ENCODE measurements around the gene ANKRD30B. TPM values are rescaled to one million over a fixed set of nuclear protein-coding genes. Genes with fewer than 3 reads are reported as not detected.
"Not testable (repeated sequence)": the region's sequence is repeated elsewhere in the genome, so short reads cannot be mapped to it uniquely, and the experiment has no call there.

The ANKRD30B gene
- total RNA-seq, 1 donor from 2014 or later, result not detected

- H3K4me1 ChIP-seq (ENCODE audit: insufficient read depth, low read length), result no peaks in the 10 kb centered on the region
- Mint-ChIP-seq H3K27ac (ENCODE audit: unreplicated experiment) (no peak overlapping the region), H3K4me1 (ENCODE audit: low read depth, unreplicated experiment) (no peaks in the 10 kb centered on the region), H3K36me3 (ENCODE audit: low read depth, unreplicated experiment) (no peaks in the 10 kb centered on the region), H3K27me3 (ENCODE audit: low read depth, unreplicated experiment) (no peaks in the 10 kb centered on the region), H3K9me3 (ENCODE audit: unreplicated experiment) (no peaks in the 10 kb centered on the region), H3K4me3 (ENCODE audit: unreplicated experiment) (no peak overlapping the region)
- H3K9ac ChIP-seq (ENCODE audit: low read length), result no peak overlapping the region
- TF ChIP-seq CTCF (IDR thresholded peaks at IDR 0.05; ENCODE audit: insufficient read depth, low read depth, low read length) (no peak), EZH2 (IDR thresholded peaks at IDR 0.05; ENCODE audit: insufficient read depth, low read length) (no peak)
- no peak overlapping the region for H3K27ac ChIP-seq (ENCODE audit: low read depth, low read length)
- H4K20me1 ChIP-seq (ENCODE audit: insufficient read depth, low read length), result no peaks in the 10 kb centered on the region
- DNase-seq (ENCODE audit: low read depth), result no peak
- H3K36me3 ChIP-seq (ENCODE audit: insufficient read depth, low read length), result no peaks in the 10 kb centered on the region
- no peaks in the 10 kb centered on the region for H3K27me3 ChIP-seq (ENCODE audit: insufficient read depth, low read length)
- no peak overlapping the region for H3K4me2 ChIP-seq (ENCODE audit: low read length)
- no peak overlapping the region for H2AFZ ChIP-seq (ENCODE audit: low read depth, low read length)
- peaks cover 3% of the 10 kb centered on the region for H3K9me3 ChIP-seq (ENCODE audit: insufficient read depth, low read depth, low read length)
- no peaks in the 10 kb centered on the region for H3K79me2 ChIP-seq (ENCODE audit: insufficient read depth, low read length)
- no peak overlapping the region for H3K4me3 ChIP-seq (ENCODE audit: insufficient read depth, low read depth, low read length)
- FAIRE-seq, result no peak
These were observed 28.8 kb downstream of the ANKRD30B start for GRCh38 chr18:14776801-14777200.

GRCh38 chr18:14781671-14782070 lies 33.7 kb downstream of the ANKRD30B start:
- Histone ChIP-seq H4K20me1 (ENCODE audit: insufficient read depth, low read length) (no peaks in the 10 kb centered on the region), H3K9me3 (ENCODE audit: insufficient read depth, low read depth, low read length) (peaks cover 3% of the 10 kb centered on the region), H3K4me3 (ENCODE audit: insufficient read depth, low read depth, low read length) (no peak overlapping the region), H2AFZ (ENCODE audit: low read depth, low read length) (no peak overlapping the region), H3K27me3 (ENCODE audit: insufficient read depth, low read length) (no peaks in the 10 kb centered on the region), H3K36me3 (ENCODE audit: insufficient read depth, low read length) (no peaks in the 10 kb centered on the region), H3K79me2 (ENCODE audit: insufficient read depth, low read length) (no peaks in the 10 kb centered on the region), H3K4me1 (ENCODE audit: insufficient read depth, low read length) (no peaks in the 10 kb centered on the region), H3K27ac (ENCODE audit: low read depth, low read length) (no peak overlapping the region), H3K4me2 (ENCODE audit: low read length) (no peak overlapping the region), H3K9ac (ENCODE audit: low read length) (no peak overlapping the region)
- Mint-ChIP-seq H3K4me3 (ENCODE audit: unreplicated experiment) (no peak overlapping the region), H3K36me3 (ENCODE audit: low read depth, unreplicated experiment) (no peaks in the 10 kb centered on the region), H3K4me1 (ENCODE audit: low read depth, unreplicated experiment) (no peaks in the 10 kb centered on the region), H3K27ac (ENCODE audit: unreplicated experiment) (no peak overlapping the region), H3K27me3 (ENCODE audit: low read depth, unreplicated experiment) (no peaks in the 10 kb centered on the region), H3K9me3 (ENCODE audit: unreplicated experiment) (no peaks in the 10 kb centered on the region)
- TF ChIP-seq CTCF (IDR thresholded peaks at IDR 0.05; ENCODE audit: insufficient read depth, low read depth, low read length) (no peak), EZH2 (IDR thresholded peaks at IDR 0.05; ENCODE audit: insufficient read depth, low read length) (no peak)
- FAIRE-seq (no peak), DNase-seq (ENCODE audit: low read depth) (no peak)

- Mint-ChIP-seq H3K9me3 (ENCODE audit: unreplicated experiment) (no peaks in the 10 kb centered on the region), H3K36me3 (ENCODE audit: low read depth, unreplicated experiment) (no peaks in the 10 kb centered on the region), H3K4me3 (ENCODE audit: unreplicated experiment) (no peak overlapping the region), H3K4me1 (ENCODE audit: low read depth, unreplicated experiment) (no peaks in the 10 kb centered on the region), H3K27me3 (ENCODE audit: low read depth, unreplicated experiment) (no peaks in the 10 kb centered on the region), H3K27ac (ENCODE audit: unreplicated experiment) (no peak overlapping the region)
- H3K4me2 ChIP-seq (ENCODE audit: low read length), result no peak overlapping the region
- DNase-seq (ENCODE audit: low read depth), result no peak
- no peaks in the 10 kb centered on the region for H3K9me3 ChIP-seq (ENCODE audit: insufficient read depth, low read depth, low read length)
- TF ChIP-seq EZH2 (IDR thresholded peaks at IDR 0.05; ENCODE audit: insufficient read depth, low read length), result no peak
- TF ChIP-seq CTCF (IDR thresholded peaks at IDR 0.05; ENCODE audit: insufficient read depth, low read depth, low read length), result no peak
- H3K9ac ChIP-seq (ENCODE audit: low read length), result no peak overlapping the region
- H3K27ac ChIP-seq (ENCODE audit: low read depth, low read length), result no peak overlapping the region
- FAIRE-seq, result no peak
- H3K4me1 ChIP-seq (ENCODE audit: insufficient read depth, low read length), result no peaks in the 10 kb centered on the region
- no peaks in the 10 kb centered on the region for H3K27me3 ChIP-seq (ENCODE audit: insufficient read depth, low read length)
- H3K36me3 ChIP-seq (ENCODE audit: insufficient read depth, low read length), result no peaks in the 10 kb centered on the region
- H3K79me2 ChIP-seq (ENCODE audit: insufficient read depth, low read length), result no peaks in the 10 kb centered on the region
- H4K20me1 ChIP-seq (ENCODE audit: insufficient read depth, low read length), result no peaks in the 10 kb centered on the region
- H2AFZ ChIP-seq (ENCODE audit: low read depth, low read length), result no peak overlapping the region
- H3K4me3 ChIP-seq (ENCODE audit: insufficient read depth, low read depth, low read length), result no peak overlapping the region
These were observed 36.2 kb downstream of the ANKRD30B start for GRCh38 chr18:14784133-14784532.

- not testable (repeated sequence) for FAIRE-seq; DNase-seq (ENCODE audit: low read depth); H3K4me3 Mint-ChIP-seq (ENCODE audit: unreplicated experiment); H3K27ac ChIP-seq (ENCODE audit: low read depth, low read length); H3K4me2 ChIP-seq (ENCODE audit: low read length); H3K9ac ChIP-seq (ENCODE audit: low read length); H3K4me1 Mint-ChIP-seq (ENCODE audit: low read depth, unreplicated experiment); H3K9me3 ChIP-seq (ENCODE audit: insufficient read depth, low read depth, low read length); H3K36me3 ChIP-seq (ENCODE audit: insufficient read depth, low read length); H3K27me3 Mint-ChIP-seq (ENCODE audit: low read depth, unreplicated experiment); H3K79me2 ChIP-seq (ENCODE audit: insufficient read depth, low read length); H3K9me3 Mint-ChIP-seq (ENCODE audit: unreplicated experiment); H3K4me1 ChIP-seq (ENCODE audit: insufficient read depth, low read length); H4K20me1 ChIP-seq (ENCODE audit: insufficient read depth, low read length); H3K4me3 ChIP-seq (ENCODE audit: insufficient read depth, low read depth, low read length); H3K27ac Mint-ChIP-seq (ENCODE audit: unreplicated experiment); H2AFZ ChIP-seq (ENCODE audit: low read depth, low read length); H3K36me3 Mint-ChIP-seq (ENCODE audit: low read depth, unreplicated experiment); H3K27me3 ChIP-seq (ENCODE audit: insufficient read depth, low read length)
These were observed 48.9 kb downstream of the ANKRD30B start for GRCh38 chr18:14796876-14797275.

Measured in astrocyte (in vitro differentiated cells and primary cell).